Measurements from ENCODE around the gene NEXN. TPM values are rescaled to one million over a fixed set of nuclear protein-coding genes. Genes with fewer than 3 reads are reported as not detected.

The NEXN gene
- total and polyA plus RNA-seq, 11 donors, result 224 to 935 (median 370) TPM

- H3K27me3 ChIP-seq, result no peaks in the 10 kb centered on the region
- no peaks in the 10 kb centered on the region for H3K9me3 ChIP-seq
- H3K4me1 ChIP-seq, result no peaks in the 10 kb centered on the region
- no peak for DNase-seq
- 81 to 90% (median 85%) methylated on average over 2 of the region's 2 CpGs for WGBS, 4 donors
- no peak for ATAC-seq
- TF ChIP-seq POLR2A (IDR thresholded peaks at IDR 0.05) (no peak), CTCF (IDR thresholded peaks at IDR 0.05) (no peak)
- H3K4me3 ChIP-seq, result no peak overlapping the region
- no peak overlapping the region for H3K27ac ChIP-seq
- intact Hi-C loops (cut with DNase I), result loop anchor here in 1 of 10 donors (10.0 kb wide), 1 partner anchor 237 kb away; no protein-coding TSS in a partner anchor
- peaks cover 3 to 100% (median 100%) of the 10 kb centered on the region in 9 donors for H3K36me3 ChIP-seq
Measured at GRCh38 chr1:77961392-77961791, 73.0 kb downstream of the NEXN start.

- intact Hi-C loops (cut with DNase I), result loop anchor here in 1 of 10 donors (10.0 kb wide), 1 partner anchor 241 kb away; no protein-coding TSS in a partner anchor
- DNase-seq (no peak), ATAC-seq (no peak)
- Histone ChIP-seq H3K27ac (no peak overlapping the region), H3K4me1 (peaks cover 0 to 32% (median 9%) of the 10 kb centered on the region in 12 donors), H3K36me3 (peaks cover 3 to 100% (median 95%) of the 10 kb centered on the region in 9 donors), H3K27me3 (no peaks in the 10 kb centered on the region), H3K4me3 (no peak overlapping the region), H3K9me3 (no peaks in the 10 kb centered on the region)
- WGBS, 4 donors, result 78 to 82% (median 81%) methylated on average over 3 of the region's 3 CpGs
- TF ChIP-seq POLR2A (IDR thresholded peaks at IDR 0.05), result no peak
- no peak for TF ChIP-seq CTCF (IDR thresholded peaks at IDR 0.05)
Measured at GRCh38 chr1:77966291-77966690, 77.9 kb downstream of the NEXN start.

GRCh38 chr1:77970192-77970591, 81.8 kb downstream of the NEXN start:
- H3K27me3 ChIP-seq, result no peaks in the 10 kb centered on the region
- DNase-seq (no peak), ATAC-seq (no peak)
- peaks cover 0 to 61% (median 22%) of the 10 kb centered on the region in 12 donors for H3K4me1 ChIP-seq
- peaks cover 0 to 83% (median 61%) of the 10 kb centered on the region in 9 donors for H3K36me3 ChIP-seq
- intact Hi-C loops (cut with DNase I), result no loop called here
- 56 to 74% (median 63%) methylated on average over 1 of the region's 1 CpG for WGBS, 4 donors
- no peaks in the 10 kb centered on the region for H3K9me3 ChIP-seq
- no peak overlapping the region for H3K4me3 ChIP-seq
- TF ChIP-seq CTCF (IDR thresholded peaks at IDR 0.05) (no peak), POLR2A (IDR thresholded peaks at IDR 0.05) (no peak)
- no peak overlapping the region for H3K27ac ChIP-seq

GRCh38 chr1:77972080-77972479, 83.7 kb downstream of the NEXN start:
- intact Hi-C loops (cut with DNase I), result no loop called here
- Histone ChIP-seq H3K27me3 (no peaks in the 10 kb centered on the region), H3K4me3 (no peak overlapping the region), H3K36me3 (peaks cover 0 to 78% (median 42%) of the 10 kb centered on the region in 9 donors), H3K4me1 (peaks cover 0 to 80% (median 41%) of the 10 kb centered on the region in 12 donors), H3K9me3 (no peaks in the 10 kb centered on the region), H3K27ac (no peak overlapping the region)
- DNase-seq (no peak), ATAC-seq (peak in 1 of 4 donors; percentile 13)
- TF ChIP-seq POLR2A (IDR thresholded peaks at IDR 0.05) (no peak), CTCF (IDR thresholded peaks at IDR 0.05) (no peak)
- 67 to 70% (median 69%) methylated on average over 3 of the region's 3 CpGs for whole genome bisulfite sequencing, 4 donors

Data from heart left ventricle (tissue), 16 donors.